Neuronal stem cell (in vitro differentiated cells): Measurements from ENCODE around the gene CDK17.

Experiments
- DNase-seq: peaks from one replicate; pipeline ENCODE4 v3.0.0-alpha.2; 2013; ENCODE audit warnings: low spot score
- H2AFZ ChIP-seq: one replicate; pipeline ENCODE4 v1.6.1; 2013; ENCODE audit warnings: mild to moderate bottlenecking, low read length, inconsistent platforms
- H2AK5ac ChIP-seq: 2 replicates; pipeline ENCODE4 v1.6.1; 2013; ENCODE audit warnings: low read depth, mild to moderate bottlenecking, inconsistent platforms, low read length, moderate library complexity, mixed read lengths
- H2BK120ac ChIP-seq: 2 replicates; pipeline ENCODE4 v1.6.1; 2013; ENCODE audit warnings: low read depth, mild to moderate bottlenecking, inconsistent platforms, low read length, moderate library complexity, mixed read lengths
- H2BK12ac ChIP-seq: one replicate; pipeline ENCODE4 v1.6.1; 2013; ENCODE audit warnings: low read length, inconsistent platforms
- H2BK15ac ChIP-seq: 2 replicates; pipeline ENCODE4 v1.6.1; 2013; ENCODE audit warnings: mild to moderate bottlenecking, low read length, inconsistent platforms, mixed read lengths
- H2BK5ac ChIP-seq: one replicate; pipeline ENCODE4 v1.6.1; 2013; ENCODE audit warnings: inconsistent platforms, mild to moderate bottlenecking, low read length, moderate library complexity
- H3K14ac ChIP-seq: one replicate; pipeline ENCODE4 v1.6.1; 2013; ENCODE audit warnings: low read length, inconsistent platforms
- H3K18ac ChIP-seq: 2 replicates; pipeline ENCODE4 v1.6.1; 2013; ENCODE audit warnings: low read length, inconsistent platforms
- H3K23ac ChIP-seq: 2 replicates; pipeline ENCODE4 v1.6.1; 2013; ENCODE audit warnings: low read depth, mild to moderate bottlenecking, mixed read lengths, low read length, inconsistent platforms; ENCODE audit not compliant: poor library complexity
- H3K27ac ChIP-seq: replicated peaks from 3 replicates; pipeline ENCODE4 v1.5.1; 2013; ENCODE audit warnings: low read length, inconsistent platforms
- H3K27me3 ChIP-seq, 3 experiments: 2 replicates each; pipeline ENCODE4 v1.6.1; 2013; ENCODE audit warnings: low read length in 3 of 3, mild to moderate bottlenecking in 2 of 3, inconsistent platforms in 1 of 3, low read depth in 1 of 3, mixed read lengths in 1 of 3, moderate library complexity in 1 of 3; ENCODE audit not compliant: control insufficient read depth in 3 of 3, insufficient read depth in 3 of 3
- H3K36me3 ChIP-seq, 2 donors: replicated peaks in 1 of 2; 2 replicates each; pipeline ENCODE4 v1.6.1; 2013; ENCODE audit warnings: low read length in 2 of 2; ENCODE audit not compliant: control insufficient read depth in 2 of 2, insufficient read depth in 2 of 2
- H3K4ac ChIP-seq: 2 replicates; pipeline ENCODE4 v1.6.1; 2013; ENCODE audit warnings: inconsistent platforms, mild to moderate bottlenecking, low read length, moderate library complexity
- H3K4me1 ChIP-seq, 2 donors: 1 replicate in 1 of 2; 2 replicates in 1 of 2; pipeline ENCODE4 v1.6.1; 2013; ENCODE audit warnings: low read length in 2 of 2, low read depth in 1 of 2; ENCODE audit not compliant: control insufficient read depth in 2 of 2, insufficient read depth in 1 of 2
- H3K4me2 ChIP-seq: one replicate; pipeline ENCODE4 v1.6.1; 2013; ENCODE audit warnings: mild to moderate bottlenecking, low read length, inconsistent platforms; ENCODE audit not compliant: insufficient read depth, poor library complexity, severe bottlenecking
- H3K4me3 ChIP-seq, 2 donors: 2 replicates each; pipeline ENCODE4 v1.5.1; 2013; ENCODE audit warnings: low read length in 2 of 2, mild to moderate bottlenecking in 2 of 2, inconsistent platforms in 1 of 2, moderate library complexity in 1 of 2
- H3K79me1 ChIP-seq: one replicate; pipeline ENCODE4 v1.6.1; 2013; ENCODE audit warnings: low read depth, mild to moderate bottlenecking, inconsistent platforms, low read length, moderate library complexity
- H3K9ac ChIP-seq: one replicate; pipeline ENCODE4 v1.6.1; 2013; ENCODE audit warnings: mild to moderate bottlenecking, low read depth, low read length, inconsistent platforms; ENCODE audit not compliant: poor library complexity
- H3K9me3 ChIP-seq, 2 donors: replicated peaks in 1 of 2; 2 replicates each; pipeline versions ENCODE3 to v1.6.1; 2013; ENCODE audit warnings: low read length in 2 of 2, mild to moderate bottlenecking in 2 of 2, inconsistent platforms in 1 of 2, low read depth in 1 of 2, mixed read lengths in 1 of 2, moderate library complexity in 1 of 2; ENCODE audit not compliant: control insufficient read depth in 2 of 2, insufficient read depth in 1 of 2
- H4K8ac ChIP-seq: one replicate; pipeline ENCODE4 v1.6.1; 2013; ENCODE audit warnings: low read depth, mild to moderate bottlenecking, inconsistent platforms, low read length, moderate library complexity
- H4K91ac ChIP-seq: one replicate; pipeline ENCODE4 v1.6.1; 2013; ENCODE audit warnings: low read length, low read depth, mild to moderate bottlenecking, inconsistent platforms; ENCODE audit not compliant: poor library complexity
- WGBS, 2 donors: extraction: QIAGEN DNeasy Blood & Tissue Kit; methylation state at CpG; one replicate each; pipeline ENCODE4 v1.1.7; 2013; ENCODE audit warnings: missing lambda C conversion rate in 2 of 2, mixed read lengths in 1 of 2; ENCODE audit not compliant: insufficient read length in 2 of 2, insufficient replicate concordance in 1 of 2; ENCODE audit errors: extremely low coverage in 2 of 2; 5-methylcytosine and 5-hydroxymethylcytosine counted together

CDK17 gene

DNA sequence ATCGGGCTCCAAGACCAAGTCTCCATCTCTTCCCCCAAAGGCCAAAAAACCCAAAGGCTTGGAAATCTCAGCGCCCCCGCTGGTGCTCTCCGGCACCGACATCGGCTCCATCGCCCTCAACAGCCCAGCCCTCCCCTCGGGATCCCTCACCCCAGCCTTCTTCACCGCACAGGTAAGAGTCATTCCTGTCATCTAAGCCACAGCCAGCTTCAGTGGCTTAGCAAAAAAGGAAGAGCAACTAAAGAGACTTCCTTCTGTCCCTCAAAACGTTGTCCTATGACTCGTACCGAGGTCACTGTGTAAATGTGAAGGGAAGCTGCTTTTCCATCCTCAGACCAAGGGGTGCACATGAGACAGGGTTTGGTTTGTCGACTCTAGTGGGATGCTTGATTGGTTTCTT is 152.7 kb downstream of the CDK17 start:
- no peak for DNase-seq
- no peak overlapping the region for H2BK5ac ChIP-seq
- no peak overlapping the region for H3K27ac ChIP-seq

DNA sequence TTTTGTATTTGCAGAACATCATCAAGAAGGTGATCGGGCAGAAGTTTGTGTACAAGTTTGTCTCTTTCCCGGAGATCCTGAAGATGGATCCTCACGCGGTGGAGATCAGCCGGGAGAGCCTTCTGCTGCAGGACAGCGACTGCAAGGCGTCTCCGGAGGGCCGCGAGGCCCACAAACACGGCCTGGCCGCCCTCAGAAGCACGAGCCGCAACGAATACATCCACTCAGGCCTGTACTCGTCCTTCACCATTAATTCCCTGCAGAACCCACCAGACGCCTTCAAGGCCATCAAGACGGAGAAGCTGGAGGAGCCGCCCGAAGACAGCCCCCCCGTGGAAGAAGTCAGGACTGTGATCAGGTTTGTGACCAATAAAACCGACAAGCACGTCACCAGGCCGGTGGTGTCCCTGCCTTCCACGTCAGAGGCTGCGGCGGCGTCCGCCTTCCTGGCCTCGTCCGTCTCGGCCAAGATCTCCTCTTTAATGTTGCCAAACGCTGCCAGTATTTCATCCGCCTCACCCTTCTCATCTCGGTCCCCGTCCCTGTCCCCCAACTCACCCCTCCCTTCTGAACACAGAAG is 153.2 kb downstream of the CDK17 start:
- Histone ChIP-seq H3K18ac (no peak overlapping the region), H3K79me1 (no peaks in the 10 kb centered on the region), H4K91ac (no peak overlapping the region), H3K4ac (no peak overlapping the region), H3K14ac (no peak overlapping the region), H2BK12ac (no peak overlapping the region), H3K4me3 (no peak overlapping the region), H3K27me3 (no peaks in the 10 kb centered on the region), H3K36me3 (peaks cover 0 to 28% of the 10 kb centered on the region in 2 donors), H3K4me2 (no peak overlapping the region), H3K27ac (no peak overlapping the region), H3K4me1 (peaks cover 0 to 6% of the 10 kb centered on the region in 2 donors), H3K9me3 (no peaks in the 10 kb centered on the region), H2BK5ac (no peak overlapping the region), H3K23ac (no peak overlapping the region), H4K8ac (no peak overlapping the region), H2BK120ac (no peak overlapping the region), H2BK15ac (no peak overlapping the region), H3K9ac (no peak overlapping the region), H2AFZ (no peak overlapping the region), H2AK5ac (no peak overlapping the region)
- WGBS, 2 donors: no CpG with 5 or more reads among the region's 36 CpGs
- DNase-seq: no peak

More for the DNA sequence above, 152.7 kb downstream of the CDK17 start:
- Histone ChIP-seq H2AFZ (no peak overlapping the region), H3K9ac (no peak overlapping the region), H3K36me3 (peaks cover 0 to 28% of the 10 kb centered on the region in 2 donors), H3K27me3 (no peaks in the 10 kb centered on the region), H3K79me1 (no peaks in the 10 kb centered on the region), H3K23ac (no peak overlapping the region), H2BK15ac (no peak overlapping the region), H3K4me3 (no peak overlapping the region), H4K8ac (no peak overlapping the region), H4K91ac (no peak overlapping the region), H2AK5ac (no peak overlapping the region), H2BK120ac (no peak overlapping the region), H3K14ac (no peak overlapping the region), H2BK12ac (no peak overlapping the region), H3K4me1 (peaks cover 0 to 6% of the 10 kb centered on the region in 2 donors), H3K9me3 (no peaks in the 10 kb centered on the region), H3K4ac (no peak overlapping the region), H3K4me2 (no peak overlapping the region), H3K18ac (no peak overlapping the region)
- no CpG with 5 or more reads among the region's 13 CpGs for WGBS, 2 donors

DNA sequence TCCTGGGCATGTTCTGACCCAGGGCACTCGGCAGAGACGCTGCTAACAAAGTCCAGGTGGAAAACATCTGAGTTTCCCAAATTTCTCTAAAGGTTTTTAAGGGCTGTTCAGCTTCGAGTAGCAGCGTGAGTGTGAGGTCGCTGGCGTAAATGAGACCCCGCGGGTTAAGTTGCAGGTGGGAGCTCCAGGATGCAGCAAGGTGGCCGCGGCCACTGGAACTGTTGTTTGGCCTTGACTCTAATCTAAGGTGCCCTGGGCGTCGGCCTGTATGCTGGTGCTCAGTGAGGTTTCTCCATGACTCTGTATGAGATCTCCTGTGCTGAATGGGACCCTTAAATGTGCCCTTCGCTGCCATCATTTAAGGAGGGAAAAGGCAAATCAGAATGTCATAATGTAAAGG is 155.4 kb downstream of the CDK17 start:
- Histone ChIP-seq H2BK15ac (no peak overlapping the region), H2BK12ac (no peak overlapping the region), H3K4ac (no peak overlapping the region), H2AK5ac (no peak overlapping the region), H3K27ac (no peak overlapping the region), H3K9me3 (no peaks in the 10 kb centered on the region), H3K14ac (no peak overlapping the region), H3K4me1 (peaks cover 8 to 10% of the 10 kb centered on the region in 2 donors), H3K79me1 (no peaks in the 10 kb centered on the region), H3K4me3 (no peak overlapping the region), H4K8ac (no peak overlapping the region), H4K91ac (no peak overlapping the region), H3K4me2 (no peak overlapping the region), H2BK120ac (no peak overlapping the region), H2AFZ (no peak overlapping the region), H3K36me3 (peaks cover 0 to 18% of the 10 kb centered on the region in 2 donors), H3K27me3 (no peaks in the 10 kb centered on the region), H3K18ac (no peak overlapping the region), H3K9ac (no peak overlapping the region), H2BK5ac (no peak overlapping the region), H3K23ac (no peak overlapping the region)
- DNase-seq: no peak
- no CpG with 5 or more reads among the region's 13 CpGs for WGBS, 2 donors

DNA sequence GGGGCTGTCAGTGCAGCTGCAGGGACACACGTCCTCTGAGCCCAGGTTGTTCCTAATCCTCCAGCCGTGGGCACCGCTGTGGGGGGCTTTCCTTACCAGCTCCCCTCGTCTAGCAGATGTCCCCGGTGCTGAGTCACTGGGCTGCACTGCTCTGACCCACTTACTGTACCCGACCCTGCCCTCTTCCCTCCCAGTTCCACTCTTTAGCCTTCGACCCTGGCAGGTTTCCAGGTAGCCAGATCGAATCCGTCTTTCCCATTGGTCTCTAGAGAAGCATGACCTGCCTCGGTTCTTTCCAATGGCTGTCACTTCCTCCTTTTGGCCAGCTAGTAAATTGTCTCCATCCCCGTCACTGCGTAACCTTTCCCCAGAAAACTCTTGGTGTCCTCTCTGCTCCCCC is 157.6 kb downstream of the CDK17 start:
- Histone ChIP-seq H3K4me3 (no peak overlapping the region), H3K9ac (no peak overlapping the region), H2BK12ac (no peak overlapping the region), H3K79me1 (no peaks in the 10 kb centered on the region), H4K91ac (no peak overlapping the region), H3K23ac (no peak overlapping the region), H2AFZ (no peak overlapping the region), H3K4me2 (no peak overlapping the region), H2BK15ac (no peak overlapping the region), H2BK5ac (no peak overlapping the region), H3K9me3 (no peaks in the 10 kb centered on the region), H3K18ac (peak overlapping the region; percentile 69), H2BK120ac (no peak overlapping the region), H3K27me3 (no peaks in the 10 kb centered on the region), H3K4me1 (peaks cover 3 to 13% of the 10 kb centered on the region in 2 donors), H2AK5ac (no peak overlapping the region), H3K27ac (no peak overlapping the region), H3K36me3 (peaks cover 0 to 6% of the 10 kb centered on the region in 2 donors), H3K14ac (no peak overlapping the region), H4K8ac (no peak overlapping the region), H3K4ac (no peak overlapping the region)
- DNase-seq: no peak
- no CpG with 5 or more reads among the region's 12 CpGs for WGBS, 2 donors
